Epithelial cell of esophagus (primary cell): ENCODE data around the gene UGT1A5.

Source experiments
- DNase-seq: peaks from one replicate; pipeline ENCODE4 v3.0.0; 2010; ENCODE audit warnings: low read depth
- H3K4me3 ChIP-seq: 2 replicates; pipeline ENCODE4 v1.5.1; 2011; ENCODE audit warnings: mild to moderate bottlenecking, low read length, control low read depth
- TF ChIP-seq, protein P1 (sequence below): IDR thresholded peaks from 2 replicates; pipeline ENCODE4 v1.5.1; 2011; ENCODE audit warnings: low read depth, mild to moderate bottlenecking, low read length, control low read depth, inconsistent platforms; ENCODE audit not compliant: insufficient read depth; ENCODE audit errors: missing control alignments

UGT1A5 gene

DNA sequence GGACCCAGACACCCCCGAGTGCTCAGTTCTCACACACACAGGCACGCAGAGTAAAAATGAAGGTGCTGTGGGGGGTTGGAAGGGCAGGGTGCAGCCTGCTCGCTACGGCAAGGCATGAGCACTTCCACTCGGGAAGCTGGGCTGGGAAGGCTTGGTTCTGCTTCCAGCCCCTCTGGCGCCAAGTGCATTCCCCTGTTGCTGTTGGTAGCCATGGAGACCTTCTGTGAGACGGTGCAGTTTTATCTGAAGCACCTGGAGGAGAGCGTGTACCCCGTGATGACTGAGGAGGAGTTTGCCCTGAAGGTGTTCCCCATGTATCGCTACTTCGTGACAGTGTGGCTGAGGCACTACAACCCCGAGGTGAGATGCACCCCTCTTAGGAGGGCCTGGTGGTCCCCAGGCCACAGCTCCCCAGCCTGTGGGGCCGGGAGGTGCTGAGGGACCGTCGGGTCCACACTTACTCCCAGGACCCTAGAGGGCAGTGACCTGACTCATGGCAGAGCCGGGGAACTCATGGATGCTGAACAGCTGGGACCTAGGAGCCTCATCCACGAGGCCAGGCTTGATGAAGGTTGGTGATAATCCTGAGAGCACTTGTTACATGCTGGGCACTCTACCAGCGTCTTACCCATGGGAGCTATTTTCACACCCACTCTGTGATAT lies 80.9 kb downstream of the UGT1A5 start:
- no peak overlapping the region for H3K4me3 ChIP-seq
- TF ChIP-seq, protein P1, sequence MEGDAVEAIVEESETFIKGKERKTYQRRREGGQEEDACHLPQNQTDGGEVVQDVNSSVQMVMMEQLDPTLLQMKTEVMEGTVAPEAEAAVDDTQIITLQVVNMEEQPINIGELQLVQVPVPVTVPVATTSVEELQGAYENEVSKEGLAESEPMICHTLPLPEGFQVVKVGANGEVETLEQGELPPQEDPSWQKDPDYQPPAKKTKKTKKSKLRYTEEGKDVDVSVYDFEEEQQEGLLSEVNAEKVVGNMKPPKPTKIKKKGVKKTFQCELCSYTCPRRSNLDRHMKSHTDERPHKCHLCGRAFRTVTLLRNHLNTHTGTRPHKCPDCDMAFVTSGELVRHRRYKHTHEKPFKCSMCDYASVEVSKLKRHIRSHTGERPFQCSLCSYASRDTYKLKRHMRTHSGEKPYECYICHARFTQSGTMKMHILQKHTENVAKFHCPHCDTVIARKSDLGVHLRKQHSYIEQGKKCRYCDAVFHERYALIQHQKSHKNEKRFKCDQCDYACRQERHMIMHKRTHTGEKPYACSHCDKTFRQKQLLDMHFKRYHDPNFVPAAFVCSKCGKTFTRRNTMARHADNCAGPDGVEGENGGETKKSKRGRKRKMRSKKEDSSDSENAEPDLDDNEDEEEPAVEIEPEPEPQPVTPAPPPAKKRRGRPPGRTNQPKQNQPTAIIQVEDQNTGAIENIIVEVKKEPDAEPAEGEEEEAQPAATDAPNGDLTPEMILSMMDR, result no peak
- DNase-seq, result no peak

DNA sequence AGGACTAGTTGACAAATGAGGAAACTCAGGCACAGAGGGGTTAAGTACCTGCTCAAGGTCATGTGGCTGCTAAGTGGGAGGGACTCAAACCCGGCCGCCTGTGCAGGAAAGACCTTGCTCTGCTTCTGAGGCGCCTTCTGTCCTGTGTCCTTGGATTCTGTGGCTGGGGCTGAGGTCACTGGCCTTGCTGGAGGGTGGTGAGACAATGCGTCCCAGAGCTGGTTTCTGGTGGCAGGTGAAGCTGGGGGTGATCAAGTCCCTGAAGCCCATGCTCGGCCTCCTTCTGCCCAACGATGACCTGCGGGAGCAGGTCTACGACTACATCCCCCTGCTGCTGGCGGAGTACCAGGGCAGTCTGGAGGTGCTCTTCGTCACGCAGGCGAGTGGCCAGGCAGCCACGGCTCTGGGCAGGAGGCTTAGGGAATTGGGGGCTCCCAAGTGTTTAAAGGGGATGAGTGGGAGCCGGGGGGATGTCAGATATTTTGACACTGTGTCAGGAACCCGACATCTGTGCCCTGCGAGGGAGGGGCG lies 81.5 kb downstream of the UGT1A5 start:
- no peak for DNase-seq
- TF ChIP-seq, protein P1, result no peak
- no peak overlapping the region for H3K4me3 ChIP-seq

DNA sequence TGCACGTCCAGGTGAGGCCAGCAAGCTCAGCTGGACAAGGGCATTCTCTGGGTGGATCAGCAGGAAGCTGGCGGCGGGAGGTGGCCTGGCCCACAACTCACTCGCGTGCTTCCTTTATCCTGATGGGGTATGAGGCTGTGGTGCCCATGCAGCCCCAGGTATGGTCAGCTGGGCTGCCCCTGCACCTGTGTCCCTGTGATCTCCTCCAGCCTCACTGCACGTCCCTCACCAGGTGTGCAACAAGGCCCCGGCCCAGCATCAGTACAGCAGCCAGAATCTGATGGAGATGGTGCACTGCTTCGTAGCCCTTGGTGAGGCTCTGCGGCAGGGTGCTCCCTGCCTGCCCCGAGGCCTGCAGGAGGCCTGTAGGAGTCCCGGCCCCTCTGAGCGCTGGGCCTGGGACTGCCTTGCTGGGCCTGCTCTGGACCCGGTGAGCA lies 83.0 kb downstream of the UGT1A5 start:
- no peak overlapping the region for H3K4me3 ChIP-seq
- DNase-seq, result no peak
- TF ChIP-seq, protein P1, result no peak

DNA sequence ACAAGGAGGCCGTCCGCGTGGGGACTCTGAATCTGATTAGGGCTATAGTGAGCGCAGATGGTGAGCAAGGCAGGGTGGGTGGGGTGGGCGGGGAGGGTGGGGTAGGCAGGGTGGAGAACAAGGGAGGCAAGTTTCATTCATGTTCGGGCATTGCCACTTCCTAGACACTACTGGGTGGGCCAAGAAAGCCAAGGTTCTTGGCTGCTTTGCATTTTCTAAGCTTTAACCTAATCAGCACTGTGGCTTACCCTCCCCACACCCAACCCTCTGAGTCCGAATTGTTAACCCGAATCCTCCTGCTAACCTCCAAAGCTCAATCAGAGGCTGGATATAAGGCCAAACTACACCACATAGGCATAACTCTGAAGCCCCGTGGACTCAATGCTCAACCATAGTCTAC lies 83.5 kb downstream of the UGT1A5 start:
- H3K4me3 ChIP-seq, result no peak overlapping the region
- TF ChIP-seq, protein P1, result no peak
- no peak for DNase-seq

DNA sequence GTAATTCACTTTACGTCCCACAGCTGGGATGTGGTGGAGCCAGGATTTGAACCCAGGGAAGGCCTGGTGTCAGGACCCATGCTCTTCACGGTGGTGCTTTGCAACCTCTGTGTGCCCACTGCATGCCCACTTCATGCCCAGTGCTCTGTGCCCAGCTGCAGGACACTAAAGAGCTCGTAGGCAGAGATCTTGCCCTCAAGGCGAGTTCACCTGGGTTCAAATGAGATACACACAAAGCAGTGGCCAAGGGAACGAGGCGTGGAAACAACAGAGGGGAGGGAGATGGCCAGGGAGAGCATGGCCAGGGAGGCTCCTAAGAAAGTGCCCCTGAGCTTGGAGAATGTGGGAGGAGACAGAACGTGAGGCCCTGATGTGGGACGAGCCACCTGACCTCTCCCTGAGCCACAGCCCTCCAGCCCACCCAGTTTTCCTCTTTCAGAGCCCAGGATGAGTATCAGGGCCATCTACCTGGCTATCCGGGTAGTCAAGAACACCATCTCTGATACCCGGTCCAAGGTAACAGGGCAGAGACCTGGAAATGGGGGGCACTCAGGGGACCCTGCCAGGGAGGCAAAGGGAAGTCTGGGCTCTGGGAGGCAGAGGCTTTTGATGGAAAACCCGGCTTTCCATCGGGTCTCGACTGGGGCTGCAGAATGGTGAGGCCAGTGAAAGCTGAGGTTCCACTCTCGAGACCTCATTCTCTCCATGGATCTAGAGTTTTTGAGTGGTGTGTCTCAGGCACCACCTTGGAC lies 85.8 kb downstream of the UGT1A5 start:
- DNase-seq, result no peak
- H3K4me3 ChIP-seq, result no peak overlapping the region
- TF ChIP-seq, protein P1, result no peak

DNA sequence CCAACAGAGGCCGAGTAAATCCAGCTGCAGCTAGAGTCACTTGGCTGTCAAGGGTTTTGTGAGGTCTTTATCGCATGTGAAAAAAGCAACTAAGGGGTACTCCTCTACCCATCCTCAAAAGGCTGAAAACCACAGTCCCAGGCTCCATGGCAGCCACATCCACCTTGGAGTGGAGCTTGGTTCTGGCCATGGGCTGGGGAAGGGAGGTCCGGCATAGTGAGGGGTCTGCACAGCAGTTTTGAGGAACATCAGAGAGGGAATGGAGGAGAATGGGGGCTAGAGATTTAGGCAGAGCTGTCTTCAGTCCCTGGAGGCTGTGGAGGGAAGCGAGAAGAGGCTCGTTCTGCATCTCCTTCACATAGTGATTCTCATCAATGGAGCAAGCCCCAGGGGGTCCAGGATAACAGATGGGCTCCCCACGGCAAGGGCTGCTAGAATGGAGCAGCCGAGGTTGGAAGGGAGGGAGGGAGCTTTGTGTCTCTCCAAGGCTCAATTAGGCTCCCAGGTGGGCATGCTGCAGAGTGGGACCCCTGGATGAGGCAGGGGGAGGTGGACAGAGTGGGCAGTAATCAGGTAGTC lies 86.5 kb downstream of the UGT1A5 start:
- TF ChIP-seq, protein P1, result no peak
- DNase-seq, result no peak
- no peak overlapping the region for H3K4me3 ChIP-seq
